ENCODE results near the gene TSPAN17. TPM values are rescaled to one million over a fixed set of nuclear protein-coding genes. Genes with fewer than 3 reads are reported as not detected.

The TSPAN17 gene
- total and polyA plus RNA-seq, 7 experiments from 2014 or later = 16.5 to 47.6 (median 19.3) TPM

DNA sequence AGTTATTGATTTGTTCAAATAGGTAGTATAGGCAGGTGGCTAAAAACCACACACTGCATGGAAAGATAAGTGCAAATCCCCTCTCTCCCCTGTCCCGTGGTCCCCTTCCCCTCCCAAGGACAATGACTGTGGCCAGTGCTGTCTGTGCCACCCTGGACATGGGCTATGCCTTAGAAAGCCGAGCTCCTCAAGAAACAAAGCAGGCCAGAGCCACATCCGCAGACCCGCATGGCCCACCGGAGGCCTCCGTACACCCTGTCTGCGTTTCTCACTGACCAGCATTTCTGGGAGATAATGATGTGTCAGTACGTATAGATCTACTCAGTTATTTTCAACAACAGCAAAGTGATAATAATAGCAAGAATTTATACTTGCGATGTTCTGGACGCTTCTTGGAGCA lies 16.3 kb downstream of the TSPAN17 start:
- ChIA-PET CTCF (no interaction called here), POLR2A (no interaction called here)
- H3K36me3 ChIP-seq (ENCODE audit: control insufficient read depth in 2 of 3, insufficient read depth in 3 of 3, low read length in 3 of 3) = no peaks in the 10 kb centered on the region
- DNase-seq (no peak), ATAC-seq (no peak)
- H3K36me3 Mint-ChIP-seq = no peaks in the 10 kb centered on the region
- no peak overlapping the region for H3K4me3 Mint-ChIP-seq
- H3K9me3 Mint-ChIP-seq = no peaks in the 10 kb centered on the region
- H3K4me3 ChIP-seq (ENCODE audit: low read length) = no peak overlapping the region
- no peak overlapping the region for H3K27ac ChIP-seq (ENCODE audit: low read depth, low read length)
- H3K27me3 ChIP-seq (ENCODE audit: control insufficient read depth in 2 of 2, insufficient read depth in 2 of 2, low read length in 2 of 2) = no peaks in the 10 kb centered on the region
- intact Hi-C loops (cut with micrococcal nuclease) = loop anchor here in 1 of 2 donors (10.0 kb wide), 1 partner anchor 81 kb away; no protein-coding TSS in a partner anchor
- H3K27me3 Mint-ChIP-seq = peaks cover 6 to 25% (median 14%) of the 10 kb centered on the region in 5 donors
- H3K27ac Mint-ChIP-seq = no peak overlapping the region
- no peaks in the 10 kb centered on the region for H3K9me3 ChIP-seq (ENCODE audit: control insufficient read depth in 2 of 3, low read length in 3 of 3)
- H3K4me1 ChIP-seq (ENCODE audit: control insufficient read depth in 2 of 2, insufficient read depth in 2 of 2, low read length in 2 of 2) = peaks cover 16 to 22% of the 10 kb centered on the region in 2 donors
- H3K4me1 Mint-ChIP-seq = peaks cover 16 to 25% (median 24%) of the 10 kb centered on the region in 7 donors

GRCh38 chr5:176664479-176664878 lies 17.2 kb downstream of the TSPAN17 start:
- no peaks in the 10 kb centered on the region for H3K27me3 ChIP-seq (ENCODE audit: control insufficient read depth in 2 of 2, insufficient read depth in 2 of 2, low read length in 2 of 2)
- Mint-ChIP-seq H3K9me3 (no peaks in the 10 kb centered on the region), H3K4me1 (peaks cover 7 to 16% (median 14%) of the 10 kb centered on the region in 7 donors), H3K27ac (peak overlapping the region in 1 of 9 donors; percentile 43), H3K36me3 (no peaks in the 10 kb centered on the region), H3K4me3 (no peak overlapping the region), H3K27me3 (peaks cover 6 to 31% (median 14%) of the 10 kb centered on the region in 5 donors)
- ATAC-seq (no peak), DNase-seq (no peak)
- peaks cover 7 to 12% of the 10 kb centered on the region in 2 donors for H3K4me1 ChIP-seq (ENCODE audit: control insufficient read depth in 2 of 2, insufficient read depth in 2 of 2, low read length in 2 of 2)
- H3K27ac ChIP-seq (ENCODE audit: low read depth, low read length) = no peak overlapping the region
- intact Hi-C loops (cut with micrococcal nuclease) = loop anchor here in 1 of 2 donors (10.0 kb wide), 1 partner anchor 80 kb away; no protein-coding TSS in a partner anchor
- no peaks in the 10 kb centered on the region for H3K36me3 ChIP-seq (ENCODE audit: control insufficient read depth in 2 of 3, insufficient read depth in 3 of 3, low read length in 3 of 3)
- no peaks in the 10 kb centered on the region for H3K9me3 ChIP-seq (ENCODE audit: control insufficient read depth in 2 of 3, low read length in 3 of 3)
- CTCF ChIA-PET = interaction anchor here (0.5 kb wide), 1 partner anchor 295 kb away, joined by 3 read pairs; no protein-coding TSS in a partner anchor
- POLR2A ChIA-PET = no interaction called here
- H3K4me3 ChIP-seq (ENCODE audit: low read length) = no peak overlapping the region

DNA sequence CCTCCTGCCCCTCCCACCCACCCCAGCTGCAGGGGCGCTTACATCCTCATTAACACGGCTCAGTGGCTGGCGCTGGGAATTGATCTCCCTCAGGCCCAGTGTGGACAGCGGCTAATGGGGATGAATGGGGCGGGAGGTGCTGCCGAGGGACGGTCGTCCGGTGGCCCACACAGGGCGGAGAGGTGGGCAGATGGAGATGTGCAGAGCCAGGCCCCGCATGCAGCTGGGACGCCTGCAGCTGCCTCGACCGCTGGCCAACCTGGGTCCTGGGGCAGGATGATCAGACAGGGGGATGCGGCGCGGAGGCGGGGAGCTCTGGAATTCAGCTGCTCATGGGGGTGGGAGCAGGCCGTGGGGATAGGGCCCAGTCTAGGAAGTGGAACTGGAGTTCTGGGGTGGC lies 17.6 kb downstream of the TSPAN17 start:
- no peaks in the 10 kb centered on the region for H3K27me3 ChIP-seq (ENCODE audit: control insufficient read depth in 2 of 2, insufficient read depth in 2 of 2, low read length in 2 of 2)
- H3K4me1 Mint-ChIP-seq = peaks cover 4 to 12% (median 11%) of the 10 kb centered on the region in 7 donors

GRCh38 chr5:176665517-176665916 lies 18.2 kb downstream of the TSPAN17 start:
- no peak overlapping the region for H3K27ac Mint-ChIP-seq
- Histone ChIP-seq H3K27me3 (ENCODE audit: control insufficient read depth in 2 of 2, insufficient read depth in 2 of 2, low read length in 2 of 2) (no peaks in the 10 kb centered on the region), H3K36me3 (ENCODE audit: control insufficient read depth in 2 of 3, insufficient read depth in 3 of 3, low read length in 3 of 3) (no peaks in the 10 kb centered on the region), H3K27ac (ENCODE audit: low read depth, low read length) (no peak overlapping the region), H3K9me3 (ENCODE audit: control insufficient read depth in 2 of 3, low read length in 3 of 3) (no peaks in the 10 kb centered on the region), H3K4me1 (ENCODE audit: control insufficient read depth in 2 of 2, insufficient read depth in 2 of 2, low read length in 2 of 2) (peaks cover 3 to 7% of the 10 kb centered on the region in 2 donors), H3K4me3 (ENCODE audit: low read length) (no peak overlapping the region)
- H3K4me3 Mint-ChIP-seq = no peak overlapping the region
- H3K27me3 Mint-ChIP-seq = peaks cover 6 to 31% (median 17%) of the 10 kb centered on the region in 5 donors
- CTCF ChIA-PET = no interaction called here
- H3K36me3 Mint-ChIP-seq = no peaks in the 10 kb centered on the region
- intact Hi-C loops (cut with micrococcal nuclease) = loop anchor here in 1 of 2 donors (10.0 kb wide), 1 partner anchor 79 kb away; no protein-coding TSS in a partner anchor
- peaks cover 3 to 9% (median 5%) of the 10 kb centered on the region in 7 donors for H3K4me1 Mint-ChIP-seq
- no peaks in the 10 kb centered on the region for H3K9me3 Mint-ChIP-seq
- DNase-seq (no peak), ATAC-seq (no peak)
- POLR2A ChIA-PET = interaction anchor here (0.7 kb wide), 1 partner anchor 219 kb away, joined by 5 read pairs; no protein-coding TSS in a partner anchor

More for the DNA sequence above, 17.6 kb downstream of the TSPAN17 start:
- intact Hi-C loops (cut with micrococcal nuclease) = loop anchor here in 1 of 2 donors (10.0 kb wide), 1 partner anchor 80 kb away; no protein-coding TSS in a partner anchor
- CTCF ChIA-PET = interaction anchor here (0.5 kb wide), 1 partner anchor 294 kb away, joined by 3 read pairs; no protein-coding TSS in a partner anchor
- Histone ChIP-seq H3K27ac (ENCODE audit: low read depth, low read length) (no peak overlapping the region), H3K4me1 (ENCODE audit: control insufficient read depth in 2 of 2, insufficient read depth in 2 of 2, low read length in 2 of 2) (peaks cover 7 to 12% of the 10 kb centered on the region in 2 donors), H3K4me3 (ENCODE audit: low read length) (no peak overlapping the region), H3K36me3 (ENCODE audit: control insufficient read depth in 2 of 3, insufficient read depth in 3 of 3, low read length in 3 of 3) (no peaks in the 10 kb centered on the region), H3K9me3 (ENCODE audit: control insufficient read depth in 2 of 3, low read length in 3 of 3) (no peaks in the 10 kb centered on the region)
- Mint-ChIP-seq H3K9me3 (no peaks in the 10 kb centered on the region), H3K27me3 (peaks cover 6 to 31% (median 14%) of the 10 kb centered on the region in 5 donors), H3K27ac (no peak overlapping the region), H3K36me3 (no peaks in the 10 kb centered on the region), H3K4me3 (no peak overlapping the region)
- POLR2A ChIA-PET = no interaction called here
- DNase-seq = no peak
- ATAC-seq = no peak

GRCh38 chr5:176667637-176668036 lies 20.4 kb downstream of the TSPAN17 start:
- no peak for ATAC-seq
- Mint-ChIP-seq H3K27ac (no peak overlapping the region), H3K4me3 (no peak overlapping the region)

DNA sequence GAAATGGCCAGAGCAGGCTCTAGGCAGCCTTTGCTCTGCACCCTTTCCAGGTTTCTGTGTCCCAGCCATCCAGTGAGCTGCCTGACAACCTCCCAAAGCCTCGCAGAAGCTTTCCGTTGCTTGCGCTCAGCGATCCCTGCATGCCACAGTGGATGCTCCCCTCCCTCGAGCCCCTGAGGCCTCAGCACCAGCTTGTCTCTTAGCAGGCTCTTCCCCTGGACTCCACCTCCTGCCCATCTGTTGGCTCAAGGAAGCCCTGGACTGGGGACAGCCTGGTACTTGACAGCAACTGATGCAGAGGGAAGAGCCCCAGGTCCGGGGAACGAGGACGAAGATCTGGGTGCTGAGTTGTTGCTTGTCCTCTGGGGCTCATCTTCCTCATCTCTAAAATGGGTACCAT lies 23.2 kb downstream of the TSPAN17 start:
- Mint-ChIP-seq H3K27ac (no peak overlapping the region), H3K4me3 (no peak overlapping the region), H3K27me3 (peaks cover 7 to 35% (median 17%) of the 10 kb centered on the region in 5 donors), H3K4me1 (peaks cover 0 to 3% (median 0%) of the 10 kb centered on the region in 7 donors), H3K9me3 (no peaks in the 10 kb centered on the region), H3K36me3 (no peaks in the 10 kb centered on the region)
- intact Hi-C loops (cut with micrococcal nuclease) = no loop called here
- ChIA-PET CTCF (interaction anchor here (1.3 to 1.4 kb wide), 2 partner anchors 10 to 13 kb away, joined by 5 to 7 read pairs; no protein-coding TSS in a partner anchor), POLR2A (no interaction called here)
- ATAC-seq (no peak), DNase-seq (no peak)
- Histone ChIP-seq H3K27ac (ENCODE audit: low read depth, low read length) (no peak overlapping the region), H3K27me3 (ENCODE audit: control insufficient read depth in 2 of 2, insufficient read depth in 2 of 2, low read length in 2 of 2) (no peaks in the 10 kb centered on the region), H3K36me3 (ENCODE audit: control insufficient read depth in 2 of 3, insufficient read depth in 3 of 3, low read length in 3 of 3) (no peaks in the 10 kb centered on the region), H3K4me3 (ENCODE audit: low read length) (no peak overlapping the region), H3K9me3 (ENCODE audit: control insufficient read depth in 2 of 3, low read length in 3 of 3) (no peaks in the 10 kb centered on the region), H3K4me1 (ENCODE audit: control insufficient read depth in 2 of 2, insufficient read depth in 2 of 2, low read length in 2 of 2) (no peaks in the 10 kb centered on the region)

More at GRCh38 chr5:176667637-176668036, 20.4 kb downstream of the TSPAN17 start:
- no peaks in the 10 kb centered on the region for H3K36me3 Mint-ChIP-seq
- H3K4me1 Mint-ChIP-seq = peaks cover 0 to 4% (median 0%) of the 10 kb centered on the region in 7 donors
- Histone ChIP-seq H3K27ac (ENCODE audit: low read depth, low read length) (no peak overlapping the region), H3K4me3 (ENCODE audit: low read length) (no peak overlapping the region), H3K4me1 (ENCODE audit: control insufficient read depth in 2 of 2, insufficient read depth in 2 of 2, low read length in 2 of 2) (no peaks in the 10 kb centered on the region), H3K27me3 (ENCODE audit: control insufficient read depth in 2 of 2, insufficient read depth in 2 of 2, low read length in 2 of 2) (no peaks in the 10 kb centered on the region), H3K9me3 (ENCODE audit: control insufficient read depth in 2 of 3, low read length in 3 of 3) (no peaks in the 10 kb centered on the region), H3K36me3 (ENCODE audit: control insufficient read depth in 2 of 3, insufficient read depth in 3 of 3, low read length in 3 of 3) (no peaks in the 10 kb centered on the region)
- no peaks in the 10 kb centered on the region for H3K9me3 Mint-ChIP-seq
- CTCF ChIA-PET = no interaction called here
- H3K27me3 Mint-ChIP-seq = peaks cover 6 to 42% (median 26%) of the 10 kb centered on the region in 5 donors
- intact Hi-C loops (cut with micrococcal nuclease) = loop anchor here in 1 of 2 donors (10.0 kb wide), 1 partner anchor 77 kb away; no protein-coding TSS in a partner anchor
- POLR2A ChIA-PET = no interaction called here
- no peak for DNase-seq

DNA sequence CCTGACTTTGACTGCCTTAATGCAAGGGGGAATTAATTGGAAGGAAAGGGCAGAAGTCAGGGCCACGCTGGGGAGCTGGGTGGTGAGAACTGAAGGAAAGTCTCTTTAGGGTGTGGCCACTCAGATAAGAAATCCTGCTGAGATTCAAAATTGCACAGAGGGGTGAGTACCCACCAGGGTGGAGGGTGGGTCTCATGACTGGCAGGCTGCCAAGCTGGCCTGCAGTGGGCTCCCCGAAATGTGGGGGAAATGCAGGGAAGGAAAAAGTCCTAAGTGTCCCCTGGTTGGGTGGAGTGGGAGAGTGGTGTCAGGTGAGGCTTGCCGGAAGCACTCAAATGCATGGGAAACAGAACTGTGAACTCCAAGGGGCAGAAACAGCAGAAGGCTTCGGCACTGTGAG lies 24.1 kb downstream of the TSPAN17 start:
- intact Hi-C loops (cut with micrococcal nuclease) = no loop called here
- Mint-ChIP-seq H3K9me3 (no peaks in the 10 kb centered on the region), H3K27me3 (peaks cover 5 to 32% (median 17%) of the 10 kb centered on the region in 5 donors), H3K27ac (no peak overlapping the region), H3K36me3 (no peaks in the 10 kb centered on the region), H3K4me1 (peaks cover 0 to 3% (median 0%) of the 10 kb centered on the region in 7 donors), H3K4me3 (no peak overlapping the region)
- POLR2A ChIA-PET = no interaction called here
- H3K36me3 ChIP-seq (ENCODE audit: control insufficient read depth in 2 of 3, insufficient read depth in 3 of 3, low read length in 3 of 3) = no peaks in the 10 kb centered on the region
- no peak overlapping the region for H3K27ac ChIP-seq (ENCODE audit: low read depth, low read length)
- H3K27me3 ChIP-seq (ENCODE audit: control insufficient read depth in 2 of 2, insufficient read depth in 2 of 2, low read length in 2 of 2) = no peaks in the 10 kb centered on the region
- H3K9me3 ChIP-seq (ENCODE audit: control insufficient read depth in 2 of 3, low read length in 3 of 3) = no peaks in the 10 kb centered on the region
- CTCF ChIA-PET = no interaction called here
- DNase-seq = no peak
- ATAC-seq = no peak
- no peak overlapping the region for H3K4me3 ChIP-seq (ENCODE audit: low read length)
- H3K4me1 ChIP-seq (ENCODE audit: control insufficient read depth in 2 of 2, insufficient read depth in 2 of 2, low read length in 2 of 2) = no peaks in the 10 kb centered on the region
